HG02678 (cell line): ENCODE measurements around the gene SCUBE2.
"Not testable (repeated sequence)": the region's sequence is repeated elsewhere in the genome, so short reads cannot be mapped to it uniquely, and the experiment has no call there.

Source experiments
- ATAC-seq: cut with Tn5 transposase; IDR thresholded peaks from one replicate; pipeline ENCODE4 v1.9.1; 2021; ENCODE audit warnings: mild to moderate bottlenecking, moderate library complexity; ENCODE audit not compliant: unreplicated experiment

Gene SCUBE2

DNA sequence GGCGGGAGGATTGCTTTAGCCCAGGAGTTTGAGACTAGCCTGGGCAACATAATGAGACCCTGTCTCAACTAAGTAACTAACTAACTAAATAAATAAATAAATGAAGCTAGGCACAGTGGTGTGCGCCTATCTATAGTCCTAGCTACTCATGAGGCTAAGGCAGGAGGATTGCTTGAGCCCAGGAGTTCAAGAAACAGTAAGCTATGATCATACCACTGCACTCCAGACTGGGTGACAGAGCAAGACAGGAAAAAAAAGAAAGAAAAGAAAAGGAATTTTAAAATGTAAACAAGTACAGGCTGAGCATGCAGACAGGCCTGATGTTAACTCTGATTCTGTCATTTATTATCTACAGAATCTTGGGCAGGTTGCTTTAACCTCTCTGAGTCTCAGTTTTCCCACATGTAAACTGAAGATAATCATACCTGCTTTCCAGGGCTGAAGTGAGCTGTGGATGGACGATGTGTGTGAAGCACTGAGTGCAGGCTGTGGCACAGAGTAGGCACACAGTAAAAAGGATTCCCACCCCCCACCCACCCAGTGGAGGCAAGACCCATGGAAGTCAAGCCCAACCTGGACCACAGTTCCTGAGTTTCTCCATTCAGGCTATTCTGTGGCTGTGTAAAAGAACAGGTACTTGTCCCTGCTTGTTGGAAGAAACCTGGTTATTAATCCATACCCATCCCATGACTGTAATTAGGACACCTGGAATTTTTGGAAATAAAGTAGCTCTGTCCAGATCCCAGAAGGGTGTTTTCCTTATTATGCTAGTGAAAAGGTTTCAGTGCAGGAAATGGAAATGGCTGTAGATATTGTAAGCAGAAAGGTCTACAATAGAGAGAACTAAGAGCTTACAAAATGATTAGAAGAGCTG lies 18.7 kb upstream of the SCUBE2 start:
- ATAC-seq, result no peak

DNA sequence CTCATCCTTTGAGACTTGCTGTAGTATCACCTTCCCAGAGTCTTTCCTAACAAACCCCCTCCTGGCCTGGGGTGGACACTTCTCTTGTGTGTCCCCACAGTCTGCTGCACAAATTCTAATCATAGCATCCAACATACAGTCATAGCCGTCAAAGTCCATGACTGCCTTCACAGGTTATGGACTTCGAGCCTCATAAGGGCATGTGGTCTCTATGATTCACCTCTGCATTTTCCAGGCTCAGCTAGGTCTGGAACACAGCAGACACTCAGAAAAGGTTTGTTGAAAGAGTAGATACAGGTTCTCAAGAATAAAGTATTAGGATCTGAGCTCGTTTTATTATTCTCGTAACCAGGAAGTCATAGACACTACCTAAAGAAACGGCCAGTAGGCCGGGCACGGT lies 13.2 kb upstream of the SCUBE2 start:
- ATAC-seq, result no peak

- no peak for ATAC-seq
Measured at GRCh38 chr11:9103542-9104276, 12.3 kb upstream of the SCUBE2 start.

DNA sequence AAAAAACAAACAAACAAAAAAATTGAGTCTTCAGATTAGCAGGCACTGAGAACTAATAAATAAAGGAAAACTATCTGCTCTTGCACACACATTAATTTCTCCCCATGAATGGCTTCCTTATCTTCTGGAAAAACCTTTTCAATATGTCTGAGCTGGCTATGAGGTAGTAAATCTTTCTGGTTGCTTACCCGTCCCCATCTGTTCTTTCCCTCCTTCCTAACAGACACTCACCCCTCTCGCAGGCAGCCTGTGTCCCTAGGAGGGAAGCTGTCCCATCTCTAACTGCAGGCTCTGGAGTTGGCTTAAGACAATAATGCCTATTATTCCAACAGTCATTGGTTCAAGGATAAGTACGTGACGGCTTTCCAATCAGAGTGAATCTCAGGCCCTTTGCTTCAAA lies 8.2 kb upstream of the SCUBE2 start:
- no peak for ATAC-seq

DNA sequence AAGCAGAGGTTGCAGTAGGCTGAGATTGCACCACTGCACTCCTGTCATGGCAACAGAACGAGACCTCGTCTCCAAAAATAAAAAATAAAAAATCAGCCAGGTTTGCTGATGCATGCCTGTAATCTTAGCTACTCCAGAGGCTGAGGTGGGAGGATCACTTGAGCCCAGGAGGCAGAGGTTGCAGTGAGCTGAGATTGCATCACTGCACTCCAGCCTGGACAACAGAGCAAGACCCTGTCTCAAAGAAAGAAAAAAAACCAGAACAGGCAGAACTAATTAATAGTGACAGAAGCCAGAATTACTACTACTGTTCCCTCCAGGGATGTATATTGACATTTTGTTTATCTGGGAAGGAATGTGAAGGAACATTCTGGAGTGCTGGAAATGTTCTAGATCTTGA lies 7.1 kb upstream of the SCUBE2 start:
- ATAC-seq, result not testable (repeated sequence)

DNA sequence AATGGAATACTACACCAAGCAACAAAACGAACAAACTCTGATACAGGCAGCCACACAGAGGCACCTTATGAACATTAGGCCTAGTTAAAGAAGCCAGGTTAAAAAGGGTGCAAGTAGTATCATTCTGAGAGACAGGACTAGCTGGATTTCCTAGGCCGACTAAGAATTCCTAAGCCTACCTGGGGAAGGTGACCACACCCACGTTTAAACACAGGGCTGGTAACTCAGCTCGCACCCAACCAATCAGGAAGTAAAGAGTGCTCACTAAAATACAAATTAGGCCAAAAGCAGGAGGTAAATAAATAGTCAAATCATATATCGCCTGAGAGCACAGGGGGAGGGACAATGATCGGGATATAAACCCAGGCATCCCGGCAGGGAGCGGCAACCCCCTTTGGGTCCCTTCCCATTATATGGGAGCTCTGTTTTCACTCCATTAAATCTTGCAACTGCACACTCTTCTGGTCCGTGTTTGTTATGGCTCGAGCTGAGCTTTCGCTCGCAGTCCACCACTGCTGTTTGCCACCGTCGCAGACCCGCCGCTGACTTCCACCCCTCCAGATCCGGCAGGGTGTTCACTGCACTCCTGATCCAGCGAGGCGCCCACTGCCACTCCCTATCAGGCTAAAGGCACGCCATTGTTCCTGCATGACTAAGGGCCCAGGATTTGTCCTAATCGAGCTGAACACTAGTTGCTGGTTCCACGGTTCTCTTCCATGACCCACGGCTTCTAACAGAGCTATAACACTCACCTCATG lies 6.0 kb upstream of the SCUBE2 start:
- not testable (repeated sequence) for ATAC-seq

GRCh38 chr11:9096427-9096826 lies 5.0 kb upstream of the SCUBE2 start:
- no peak for ATAC-seq

GRCh38 chr11:9095421-9095820 lies 4.0 kb upstream of the SCUBE2 start:
- ATAC-seq, result no peak

GRCh38 chr11:9094420-9094819 lies 3.0 kb upstream of the SCUBE2 start:
- no peak for ATAC-seq

DNA sequence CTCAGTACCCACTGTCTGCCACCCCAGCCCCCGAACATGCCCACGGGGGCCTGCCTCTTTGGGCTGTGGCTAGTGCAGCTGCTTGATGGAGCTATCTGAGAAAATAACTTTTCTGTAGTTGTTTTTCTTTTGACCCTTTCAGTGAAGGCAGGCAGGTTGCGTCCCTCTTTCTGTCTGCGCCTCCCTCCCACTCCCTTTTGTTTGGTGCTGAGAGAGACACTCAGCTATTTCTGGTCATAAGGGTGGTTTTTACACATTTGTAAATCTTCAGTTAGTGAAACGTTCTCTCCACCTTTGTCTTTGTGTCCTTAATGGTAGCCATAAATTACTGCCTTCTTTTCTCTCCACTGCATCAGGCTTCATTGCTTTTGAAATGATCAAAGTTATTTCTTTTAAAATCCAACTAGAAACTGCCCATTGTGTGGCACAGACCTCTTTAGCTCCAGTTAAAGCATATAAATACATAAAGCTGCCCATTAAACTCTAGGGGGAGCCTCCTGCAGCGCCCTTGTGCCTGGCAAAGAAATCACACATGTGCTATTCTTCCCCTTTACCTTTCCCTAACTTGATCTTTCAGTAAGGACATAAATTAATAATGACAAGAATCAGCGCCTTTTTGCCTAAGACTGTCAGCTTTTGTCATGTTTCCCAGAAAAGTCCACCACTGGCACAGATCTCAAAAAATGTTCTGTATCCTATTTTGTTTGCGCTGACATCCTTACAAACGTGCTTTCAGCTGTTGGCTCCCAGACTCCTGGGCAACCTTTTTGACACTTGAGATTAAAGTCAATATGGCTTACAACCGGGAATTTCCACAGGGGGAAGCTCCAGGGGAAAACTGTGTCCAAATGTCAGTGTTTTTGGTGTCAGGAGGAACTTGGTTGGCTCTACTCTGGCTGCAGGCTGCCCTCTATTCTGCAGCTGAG lies 1.7 kb upstream of the SCUBE2 start:
- ATAC-seq, result no peak

DNA sequence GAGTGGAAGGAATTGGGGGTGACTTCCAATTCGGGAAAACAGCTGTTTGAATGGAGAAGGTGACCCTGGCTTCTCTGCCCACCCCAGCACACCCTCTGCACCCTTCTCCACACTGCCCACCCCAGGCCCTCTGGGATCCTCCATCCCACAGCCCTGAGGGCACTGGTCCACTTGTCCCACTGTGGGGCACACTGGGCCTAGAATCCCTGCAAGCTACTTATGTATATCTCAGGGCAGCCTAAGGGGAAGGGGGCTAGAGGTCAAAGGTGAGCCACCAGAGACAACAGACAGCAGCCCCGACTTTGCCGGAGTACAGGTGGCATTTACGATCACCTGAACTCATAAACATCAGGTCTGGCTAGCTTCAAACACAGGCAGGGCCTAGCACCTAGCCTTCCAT lies 673 bp upstream of the SCUBE2 start:
- no peak for ATAC-seq

DNA sequence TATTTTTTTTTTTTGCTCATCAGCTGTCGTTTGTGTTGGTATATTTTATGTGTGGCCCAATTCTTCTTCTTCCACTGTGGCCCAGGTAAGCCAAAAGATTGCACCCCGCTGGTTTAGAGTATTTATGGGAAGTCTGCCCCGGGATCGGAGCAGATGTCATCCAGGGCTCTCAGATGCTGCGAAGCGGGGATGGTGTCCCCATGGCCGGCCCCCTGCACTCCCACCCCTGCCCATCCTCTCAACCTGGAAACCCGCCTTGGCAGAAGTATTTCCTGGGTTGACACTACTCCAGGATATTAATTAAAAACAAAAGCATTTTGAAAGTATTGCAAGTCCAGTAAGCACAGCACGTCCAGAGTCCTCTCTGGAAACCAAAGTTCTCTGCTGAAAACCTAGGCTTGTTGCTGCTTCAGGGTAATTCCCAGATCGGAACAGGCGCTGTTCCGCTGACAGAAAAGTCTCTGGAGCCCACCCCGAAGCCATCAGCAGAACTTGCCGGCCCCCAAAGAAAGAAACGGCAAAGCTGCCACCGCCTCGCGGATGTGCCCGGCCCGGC lies 833 bp downstream of the SCUBE2 start:
- no peak for ATAC-seq

- no peak for ATAC-seq
Measured at GRCh38 chr11:9089636-9090035, 1.8 kb downstream of the SCUBE2 start.

DNA sequence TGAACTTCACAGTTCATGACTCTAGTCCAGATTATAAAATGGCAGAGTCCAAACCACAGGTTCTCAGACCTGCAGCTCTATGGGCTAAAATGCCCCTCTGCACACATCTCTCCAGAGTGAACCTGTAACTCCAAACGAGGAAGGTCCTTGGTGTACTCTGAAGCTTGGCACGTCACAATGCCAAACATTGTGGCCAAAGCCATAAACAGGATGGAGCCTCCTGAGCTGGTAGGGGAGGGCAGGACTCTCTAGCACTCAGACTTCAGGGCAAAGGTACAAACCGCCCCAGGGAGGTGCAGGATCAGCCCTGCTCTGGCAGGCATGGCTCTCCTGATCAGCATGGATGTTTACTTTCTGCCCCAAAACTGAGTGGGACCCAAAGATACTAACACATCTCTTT lies 2.3 kb downstream of the SCUBE2 start:
- ATAC-seq, result no peak

DNA sequence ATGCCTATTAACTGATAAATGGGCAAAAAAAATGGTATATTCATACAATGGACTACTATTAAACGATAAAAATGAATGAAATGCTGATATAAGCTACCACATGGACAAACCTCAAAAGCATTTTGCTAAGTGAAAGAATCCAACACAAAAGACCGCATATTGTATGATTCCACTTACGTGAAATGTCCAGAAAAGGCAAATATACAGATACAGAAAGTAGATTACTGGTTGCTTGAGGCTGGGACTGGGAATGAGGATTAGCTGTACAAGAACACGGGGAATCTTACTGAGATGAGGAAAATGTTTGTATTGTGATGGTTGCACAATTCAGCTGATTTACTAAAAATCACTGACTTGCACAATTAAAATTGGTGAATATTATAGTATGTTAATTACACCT lies 8.8 kb downstream of the SCUBE2 start:
- ATAC-seq, result no peak

DNA sequence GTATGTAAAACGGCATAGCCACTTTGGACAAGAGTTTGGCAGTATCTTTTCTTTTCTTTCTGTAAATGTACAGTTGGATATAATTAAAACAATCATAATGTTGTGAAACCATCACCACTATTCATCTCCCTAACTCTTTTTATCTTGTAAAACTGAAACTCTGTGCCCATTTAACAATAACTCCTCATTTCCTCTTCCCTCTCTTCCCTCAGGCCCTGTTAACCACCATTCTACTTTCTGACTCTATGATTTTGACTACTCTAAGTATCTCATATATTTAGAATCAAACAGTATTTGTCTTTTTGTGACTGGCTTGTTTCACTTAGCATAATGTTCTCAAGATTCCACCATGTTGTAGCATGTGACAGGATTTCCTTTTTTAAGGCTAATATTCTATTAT lies 10.2 kb downstream of the SCUBE2 start:
- ATAC-seq, result no peak

- no peak for ATAC-seq
Measured at GRCh38 chr11:9078113-9079086, 13.0 kb downstream of the SCUBE2 start.

GRCh38 chr11:9077164-9077563 lies 14.2 kb downstream of the SCUBE2 start:
- no peak for ATAC-seq

DNA sequence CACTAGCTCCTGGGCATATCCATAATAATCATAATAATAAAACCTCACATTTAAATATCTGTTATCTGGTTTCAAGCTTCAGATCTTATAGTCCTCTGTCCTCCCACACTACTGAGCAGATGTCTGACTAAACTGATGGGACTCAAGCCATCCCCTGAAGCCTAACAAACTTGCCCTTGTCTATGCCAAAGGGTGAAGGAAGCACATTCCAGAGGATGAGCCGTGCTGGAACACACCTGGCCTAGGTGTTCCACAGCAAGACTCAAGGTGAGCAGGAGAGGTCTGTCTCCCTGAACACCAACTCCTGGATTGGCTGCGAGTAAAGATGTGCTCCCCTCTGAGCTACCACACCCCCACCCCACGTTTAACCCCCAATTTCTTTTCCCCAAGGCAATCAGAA lies 14.7 kb downstream of the SCUBE2 start:
- ATAC-seq, result no peak
